Chondrocyte (in vitro differentiated cells): Measurements from ENCODE around the gene LRBA. TPM values are rescaled to one million over a fixed set of nuclear protein-coding genes. Genes with fewer than 3 reads are reported as not detected.
A peak's percentile ranks its signal among the peaks of the same experiment; 100 is the strongest.

Source experiments
- DNase-seq: peaks from one replicate; pipeline ENCODE4 v3.0.0; 2021; ENCODE audit warnings: mixed read lengths, low spot score
- H3K27ac Mint-ChIP-seq: one replicate; pipeline ENCODE4 v1.8.0; 2021; ENCODE audit warnings: mild to moderate bottlenecking, moderate library complexity, mixed read lengths; ENCODE audit not compliant: unreplicated experiment
- H3K27me3 Mint-ChIP-seq: 2 replicates; pipeline ENCODE4 v1.8.0; 2021; ENCODE audit warnings: low read depth, mixed read lengths
- H3K36me3 Mint-ChIP-seq: 2 replicates; pipeline ENCODE4 v1.8.0; 2021; ENCODE audit warnings: low read depth, mixed read lengths
- H3K4me1 Mint-ChIP-seq: 2 replicates; pipeline ENCODE4 v1.8.0; 2021; ENCODE audit warnings: low read depth, mild to moderate bottlenecking, mixed read lengths
- H3K4me3 Mint-ChIP-seq: one replicate; pipeline ENCODE4 v1.8.0; 2021; ENCODE audit warnings: mild to moderate bottlenecking, moderate library complexity, mixed read lengths; ENCODE audit not compliant: unreplicated experiment
- H3K9me3 Mint-ChIP-seq: 2 replicates; pipeline ENCODE4 v1.8.0; 2021; ENCODE audit warnings: low read depth, mixed read lengths
- CTCF ChIP-seq: fragments of 200-600 bp; sonication (generic); IDR thresholded peaks from 2 replicates; pipeline ENCODE4 v1.5.0; 2021; ENCODE audit warnings: antibody characterized with exemption, mild to moderate bottlenecking, moderate library complexity
- total RNA-seq: library from RNA; stranded (reverse); gene quantifications from 3 replicates; pipeline ENCODE4 v1.2.1, GENCODE V29; 2021

Gene LRBA
- total RNA-seq, 1 donor from 2014 or later: 19.7 TPM

GRCh38 chr4:150583287-150584110 lies 431.6 kb downstream of the LRBA start:
- H3K36me3 Mint-ChIP-seq: no peaks in the 10 kb centered on the region
- peak overlapping the region; percentile 92 for H3K27ac Mint-ChIP-seq
- TF ChIP-seq CTCF: no peak
- DNase-seq: peak; percentile 92
- H3K4me1 Mint-ChIP-seq: peaks cover 63% of the 10 kb centered on the region
- peak overlapping the region; percentile 85 for H3K4me3 Mint-ChIP-seq
- no peaks in the 10 kb centered on the region for H3K27me3 Mint-ChIP-seq
- no peaks in the 10 kb centered on the region for H3K9me3 Mint-ChIP-seq

- Mint-ChIP-seq H3K4me3 (peak overlapping the region; percentile 85), H3K27me3 (no peaks in the 10 kb centered on the region), H3K4me1 (peaks cover 59% of the 10 kb centered on the region), H3K36me3 (no peaks in the 10 kb centered on the region), H3K9me3 (no peaks in the 10 kb centered on the region), H3K27ac (peak overlapping the region; percentile 92)
- DNase-seq: no peak
- no peak for TF ChIP-seq CTCF
These were observed 432.2 kb downstream of the LRBA start for GRCh38 chr4:150582873-150583286.

GRCh38 chr4:150582146-150582872 lies 432.8 kb downstream of the LRBA start, which contains the start of gene MAB21L2:
Gene MAB21L2, plus strand, starts transcription at chr4:150582151. Its CDS starts 879 bp downstream, at chr4:150583030.
- no peak for DNase-seq
- Mint-ChIP-seq H3K9me3 (no peaks in the 10 kb centered on the region), H3K4me3 (peak within 1 kb of the TSS; percentile 85), H3K27ac (peak within 1 kb of the TSS; percentile 92), H3K36me3 (no peaks in the 10 kb centered on the region), H3K4me1 (peaks cover 56% of the 10 kb centered on the region), H3K27me3 (no peaks in the 10 kb centered on the region)
- peak; percentile 46 for TF ChIP-seq CTCF

- H3K4me1 Mint-ChIP-seq: peaks cover 51% of the 10 kb centered on the region
- H3K27ac Mint-ChIP-seq: peak overlapping the region; percentile 92
- H3K27me3 Mint-ChIP-seq: no peaks in the 10 kb centered on the region
- no peaks in the 10 kb centered on the region for H3K36me3 Mint-ChIP-seq
- DNase-seq: no peak
- no peaks in the 10 kb centered on the region for H3K9me3 Mint-ChIP-seq
- TF ChIP-seq CTCF: no peak
- peak overlapping the region; percentile 85 for H3K4me3 Mint-ChIP-seq
These were observed 433.4 kb downstream of the LRBA start for GRCh38 chr4:150581641-150582051.

- H3K27ac Mint-ChIP-seq: peak overlapping the region; percentile 92
- H3K4me3 Mint-ChIP-seq: peak overlapping the region; percentile 85
- no peaks in the 10 kb centered on the region for H3K36me3 Mint-ChIP-seq
- peaks cover 46% of the 10 kb centered on the region for H3K4me1 Mint-ChIP-seq
- H3K27me3 Mint-ChIP-seq: no peaks in the 10 kb centered on the region
- no peaks in the 10 kb centered on the region for H3K9me3 Mint-ChIP-seq
- TF ChIP-seq CTCF: no peak
- no peak for DNase-seq
These were observed 434.0 kb downstream of the LRBA start for GRCh38 chr4:150581056-150581605.
